GM19468 (cell line): ENCODE data around the gene UPB1.

Experiments used
- ATAC-seq: cut with Tn5 transposase; IDR thresholded peaks from one replicate; pipeline ENCODE4 v1.9.1; 2021; ENCODE audit warnings: mild to moderate bottlenecking, moderate library complexity, moderate number of reproducible peaks; ENCODE audit not compliant: unreplicated experiment; ENCODE audit errors: extremely low read depth

Gene UPB1

GRCh38 chr22:24494528-24495364 lies at the start of gene UPB1:
UPB1 (plus strand) TSS chr22:24495332; CDS start chr22:24495404, 72 bp downstream.
- ATAC-seq: no peak

- no peak for ATAC-seq
These were observed 49.5 kb upstream of the UPB1 start for GRCh38 chr22:24445481-24446259.

DNA sequence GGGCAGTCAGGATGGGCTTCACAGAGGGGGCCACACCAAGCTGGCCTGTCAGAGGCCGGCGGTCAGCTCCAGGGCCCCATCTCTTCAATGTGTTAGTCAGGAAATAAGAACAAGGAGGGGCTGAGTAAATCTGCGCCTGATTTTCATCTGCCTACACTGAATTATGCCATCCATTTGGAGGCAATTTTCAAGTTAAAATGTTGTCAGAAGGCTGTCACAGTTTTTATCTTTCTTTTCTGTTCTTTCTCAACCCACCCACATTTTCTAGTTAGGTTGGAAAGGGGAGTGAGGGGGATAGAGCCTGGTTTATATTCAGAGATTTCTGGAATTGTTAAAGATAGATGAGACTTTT lies 48.9 kb upstream of the UPB1 start:
- no peak for ATAC-seq

DNA sequence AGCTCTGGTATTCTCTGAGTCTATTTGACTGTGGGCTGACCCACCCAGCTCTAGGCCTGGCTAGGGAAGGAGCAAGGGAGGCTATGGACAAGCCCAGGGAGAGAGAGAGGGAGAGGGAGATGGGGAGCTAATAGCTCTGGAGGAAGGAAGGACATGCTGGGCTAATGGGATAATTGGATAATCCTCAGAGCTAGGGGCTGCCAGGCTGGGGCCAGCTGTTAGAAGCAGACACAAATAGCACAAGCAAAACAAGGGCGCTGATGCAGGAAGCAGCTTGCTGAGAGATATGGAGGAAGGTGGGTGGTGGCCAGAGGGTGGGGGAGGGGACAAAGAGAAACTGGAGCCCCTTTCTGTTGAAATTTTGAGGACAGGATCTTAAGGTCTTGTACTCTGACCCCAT lies 44.5 kb upstream of the UPB1 start:
- no peak for ATAC-seq

- ATAC-seq: no peak
These were observed 44.0 kb upstream of the UPB1 start for GRCh38 chr22:24451162-24451561.

DNA sequence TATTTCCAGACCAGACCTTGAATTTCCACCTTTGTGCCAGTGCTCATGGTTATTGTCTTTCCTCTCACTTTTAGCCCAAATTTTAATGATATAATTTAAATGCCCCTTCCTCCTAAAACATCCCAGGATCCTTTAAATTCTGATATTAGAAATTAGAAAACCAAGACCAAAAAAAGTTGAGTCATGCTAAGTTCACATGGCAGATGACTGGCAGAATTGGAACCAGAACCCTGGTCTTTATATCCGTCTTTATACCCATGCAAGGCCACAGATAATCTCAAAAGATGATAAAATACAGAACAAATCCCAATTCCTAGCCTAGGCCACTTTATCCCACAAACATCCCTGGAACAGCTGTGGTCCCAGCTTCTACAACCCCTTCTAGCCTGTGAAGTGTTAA lies 41.3 kb upstream of the UPB1 start:
- no peak for ATAC-seq

GRCh38 chr22:24455039-24455438 lies 40.1 kb upstream of the UPB1 start:
- ATAC-seq: no peak

DNA sequence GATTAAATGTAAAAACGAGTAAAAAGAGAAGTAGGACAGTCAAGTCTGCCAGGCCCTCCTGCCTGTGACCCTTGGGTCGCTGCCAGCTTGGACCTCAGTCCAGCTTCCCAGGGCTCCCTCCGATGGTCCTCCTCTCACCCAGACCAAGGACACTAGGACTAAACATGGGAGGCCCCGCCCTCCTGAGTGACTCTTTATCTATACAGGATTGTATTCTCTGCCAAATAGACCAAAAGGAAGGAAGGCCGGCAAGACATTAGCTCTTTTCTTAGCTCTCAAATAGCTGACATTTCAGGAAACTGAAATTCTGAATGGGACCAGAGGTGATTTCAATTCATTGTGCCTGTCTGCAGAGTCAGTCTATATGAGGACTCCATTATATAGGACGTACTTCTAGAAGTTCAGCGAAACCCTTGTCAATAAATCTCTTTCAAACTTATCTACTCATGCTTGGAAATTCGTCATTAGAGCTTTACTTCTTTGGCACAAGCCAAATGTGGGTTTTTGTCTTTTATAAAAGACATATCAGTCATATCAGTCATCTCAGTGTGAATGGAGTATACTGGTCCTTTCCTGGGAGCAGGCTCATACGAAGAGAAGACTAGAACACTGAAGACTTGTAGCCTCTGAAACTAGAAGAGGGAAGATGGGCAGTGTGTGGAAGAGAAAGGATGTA lies 39.2 kb upstream of the UPB1 start:
- no peak for ATAC-seq

DNA sequence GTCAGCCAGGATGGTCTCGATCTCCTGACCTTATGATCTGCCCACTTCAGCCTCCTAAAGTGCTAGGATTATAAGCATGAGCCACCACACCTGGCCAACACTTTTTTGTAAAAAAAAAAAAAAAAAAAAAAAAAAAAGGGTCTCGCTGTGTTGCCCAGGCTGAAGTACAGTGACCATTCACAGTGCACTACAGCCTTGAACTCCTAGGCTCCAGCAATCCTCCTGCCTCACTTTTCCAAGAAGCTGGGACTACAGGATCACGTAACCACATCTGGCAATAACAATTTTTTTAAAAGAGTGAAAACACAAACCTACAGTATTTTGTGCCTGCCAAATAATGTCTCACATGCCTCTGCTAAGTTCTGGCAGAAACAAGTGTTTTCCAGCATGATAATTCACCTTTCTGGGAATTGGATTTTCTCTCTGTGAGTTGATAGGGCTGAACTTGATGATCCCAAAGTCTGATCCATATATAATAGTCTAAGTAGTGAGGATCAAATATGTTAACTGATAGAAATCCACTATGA lies 37.2 kb upstream of the UPB1 start:
- no peak for ATAC-seq

- no peak for ATAC-seq
These were observed 35.2 kb upstream of the UPB1 start for GRCh38 chr22:24459911-24460310.

- ATAC-seq: no peak
These were observed 34.6 kb upstream of the UPB1 start for GRCh38 chr22:24460418-24461089.

DNA sequence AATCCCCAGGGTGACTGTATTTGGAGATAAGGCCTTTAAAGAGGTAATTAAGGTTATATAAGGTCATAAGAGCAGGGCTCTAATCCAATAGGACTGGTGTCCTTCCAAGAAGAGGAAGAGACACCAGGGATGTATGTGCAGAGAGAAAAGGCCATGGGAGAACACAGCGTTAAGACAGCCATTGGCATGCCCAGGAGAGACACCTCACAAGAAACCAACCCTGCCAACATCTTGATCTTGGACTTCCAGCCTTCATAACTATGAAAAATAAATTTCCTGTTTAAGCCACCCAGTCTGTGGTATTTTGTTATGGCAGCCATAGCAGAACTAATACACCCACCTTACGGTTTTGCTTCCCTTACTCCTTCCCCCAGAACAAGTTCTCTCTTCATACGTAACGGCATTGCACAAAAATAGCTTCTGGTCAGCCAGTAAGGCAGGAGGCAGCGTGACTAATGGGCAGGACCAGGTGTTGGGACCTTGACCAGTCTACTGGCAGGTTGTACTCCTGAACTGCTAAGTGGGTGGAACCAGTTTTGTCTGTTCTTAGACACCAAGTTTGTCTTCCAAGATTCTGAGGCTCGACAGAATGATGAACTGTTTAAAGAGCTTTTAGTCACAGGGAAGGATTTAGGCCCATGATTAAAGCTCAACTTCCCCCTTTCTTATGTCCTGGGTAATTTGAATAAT lies 31.9 kb upstream of the UPB1 start:
- no peak for ATAC-seq

GRCh38 chr22:24465566-24465965 lies 29.6 kb upstream of the UPB1 start:
- no peak for ATAC-seq

DNA sequence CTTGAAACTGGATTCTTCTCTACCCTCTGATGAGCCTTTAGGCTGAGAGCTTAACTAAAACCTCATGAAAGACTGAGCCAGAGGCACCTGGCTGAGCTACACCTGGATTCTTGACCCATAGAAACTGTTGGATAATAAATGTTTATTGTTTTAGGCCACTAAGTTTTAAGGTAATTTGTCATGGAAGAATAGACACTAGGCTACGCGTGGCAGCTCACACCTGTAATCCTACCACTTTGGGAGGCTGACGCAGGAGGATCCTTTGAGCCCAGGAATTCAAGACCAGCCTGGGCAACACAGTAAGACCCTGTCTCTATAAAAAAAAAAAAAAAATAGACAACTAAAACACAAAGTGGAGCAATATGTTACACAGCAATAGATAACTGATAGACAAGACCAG lies 29.2 kb upstream of the UPB1 start:
- ATAC-seq: no peak

- ATAC-seq: no peak
These were observed 28.3 kb upstream of the UPB1 start for GRCh38 chr22:24466716-24467328.

DNA sequence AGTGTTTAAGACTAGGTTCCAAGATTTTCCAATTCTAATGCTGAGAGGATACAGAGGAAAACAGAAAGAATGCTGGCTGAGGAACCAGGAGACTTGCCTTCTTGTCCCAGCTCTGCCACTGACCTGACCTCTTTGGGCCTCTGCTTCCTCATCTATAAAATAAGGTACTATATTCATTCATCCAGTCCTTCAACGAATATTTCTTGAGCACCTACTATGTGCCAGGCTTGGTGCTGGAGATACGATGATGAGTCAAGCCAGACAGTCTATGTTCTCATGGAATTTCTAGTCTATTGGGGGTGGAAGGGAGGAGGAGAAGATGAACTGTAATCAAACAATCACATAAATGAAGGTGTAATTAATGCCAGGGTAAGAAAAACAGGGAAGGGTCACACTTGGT lies 27.8 kb upstream of the UPB1 start:
- ATAC-seq: no peak

DNA sequence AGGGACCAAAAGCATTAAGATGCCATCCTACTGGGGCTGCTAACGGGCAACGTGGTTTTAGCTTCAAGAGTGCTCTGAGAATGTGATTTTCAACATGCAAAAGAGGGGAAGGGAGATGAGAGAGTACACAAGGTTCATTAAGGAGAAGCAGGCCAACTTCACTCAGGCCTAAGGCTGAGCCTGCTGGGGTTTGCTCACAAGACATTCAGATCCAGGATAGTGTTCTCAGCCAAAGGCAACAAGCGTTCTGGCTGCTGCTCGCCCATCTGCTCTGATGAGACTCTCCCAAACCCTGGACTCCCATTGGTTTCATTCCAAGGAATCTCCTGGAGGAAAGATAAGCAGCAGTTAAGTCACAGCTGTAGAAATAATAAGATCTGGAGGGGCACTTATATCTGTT lies 23.6 kb upstream of the UPB1 start:
- no peak for ATAC-seq

- ATAC-seq: no peak
These were observed 21.8 kb upstream of the UPB1 start for GRCh38 chr22:24473284-24473683.

DNA sequence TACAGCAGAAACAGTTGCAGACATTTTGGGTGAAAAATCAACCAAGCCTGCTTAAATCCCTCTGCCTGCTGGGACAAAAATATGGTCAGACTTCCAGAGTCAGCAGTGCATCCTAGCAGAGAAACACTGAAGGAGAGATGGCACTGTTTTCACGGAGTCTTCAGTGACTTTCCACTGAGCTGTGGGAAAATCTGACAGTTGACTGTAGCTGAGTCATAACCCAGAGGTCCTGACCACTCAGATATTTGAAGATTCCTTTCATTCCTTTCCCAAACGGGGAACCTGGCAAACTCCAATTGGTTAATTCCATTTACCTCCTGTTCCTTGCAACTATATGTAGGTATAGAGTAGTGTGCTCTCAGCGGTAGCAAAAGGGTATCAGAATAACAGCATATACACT lies 20.9 kb upstream of the UPB1 start:
- ATAC-seq: no peak
